ENCODE results near the gene TDRD1. TPM values are rescaled to one million over a fixed set of nuclear protein-coding genes. Genes with fewer than 3 reads are reported as not detected.
A peak's percentile ranks its signal among the peaks of the same experiment; 100 is the strongest.

TDRD1 gene
- total and polyA plus RNA-seq, 10 of the 15 experiments (the other 5 are each of a cell fraction or from before 2014, with no cell fraction given): 0.03 to 0.04 TPM; not detected in 8

DNA sequence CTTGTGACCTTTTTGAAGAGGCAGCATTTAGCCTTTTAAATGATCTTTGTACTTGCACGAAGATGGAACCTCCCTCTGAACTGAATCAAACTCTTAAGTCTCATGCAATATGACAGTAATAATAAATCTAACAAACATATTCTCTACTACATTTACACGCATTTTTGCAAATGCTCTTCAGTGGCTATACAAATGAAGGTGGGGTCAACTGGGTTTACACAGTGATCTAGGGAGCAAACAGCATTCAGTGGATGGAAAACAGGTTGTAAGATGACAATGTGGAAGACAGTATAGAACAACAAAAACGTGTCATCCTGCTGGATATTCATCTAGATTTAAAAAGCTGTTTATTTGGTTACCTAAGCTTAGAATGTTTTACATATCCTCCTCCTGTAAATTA lies 12.7 kb upstream of the TDRD1 start (continued):
- TF ChIP-seq NFYB (IDR thresholded peaks at IDR 0.05; ENCODE audit: insufficient read depth, low read depth, low read length) (no peak), NR2C2 (IDR thresholded peaks at IDR 0.05; ENCODE audit: borderline replicate concordance, control insufficient read depth, insufficient read length, low read depth) (no peak)

DNA sequence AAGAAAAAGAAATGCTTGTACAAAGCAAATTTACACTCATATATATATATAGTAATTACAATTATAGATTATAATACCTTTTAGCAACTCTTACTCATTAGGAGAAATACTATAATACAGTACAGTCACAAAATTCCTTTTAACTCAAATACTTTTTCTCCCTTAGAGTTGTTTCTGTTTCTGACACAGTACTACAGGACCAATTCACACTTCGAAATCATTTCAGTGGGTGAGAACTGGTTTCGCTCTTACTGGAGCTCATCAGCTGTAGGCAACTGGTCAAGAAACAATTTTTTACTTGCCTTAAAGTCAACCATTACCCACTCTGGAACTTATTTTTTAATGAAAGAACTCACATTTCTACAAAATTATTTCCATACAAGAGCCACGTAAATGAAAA lies 11.2 kb upstream of the TDRD1 start:
- POLR2A ChIA-PET: interaction anchor here (0.6 to 0.7 kb wide), 7 partner anchors 9 to 975 kb away, joined by 3 to 6 read pairs (median 4); no protein-coding TSS in a partner anchor
- in situ Hi-C loops (cut with MboI): no loop called here
- RAD21 ChIA-PET (ENCODE audit: unreplicated experiment): interaction anchor here (0.7 kb wide), 1 partner anchor 43 kb away, joined by 4 read pairs; no protein-coding TSS in a partner anchor
- H3K4me1 ChIP-seq (ENCODE audit: control insufficient read depth, insufficient read depth, low read length): peaks cover 8% of the 10 kb centered on the region
- H4K20me1 ChIP-seq (ENCODE audit: control insufficient read depth, insufficient read depth): no peaks in the 10 kb centered on the region
- DNase-seq (ENCODE audit: low read depth, low spot score): no peak
- ATAC-seq: no peak; the same call in 2 of the 3 replicates
- intact Hi-C loops (cut with micrococcal nuclease; ENCODE audit: unreplicated experiment): no loop called here
- CTCF ChIA-PET: no interaction called here
- no peak overlapping the region for H3K27ac ChIP-seq (ENCODE audit: control insufficient read depth, insufficient read depth)
- no peak overlapping the region for H3K4me3 ChIP-seq
- peaks cover 0 to 1% of the 10 kb centered on the region in 2 experiments; a peak in 2 of 4 replicates for H3K36me3 ChIP-seq (ENCODE audit: control insufficient read depth in 2 of 2, insufficient read depth in 2 of 2, low read length in 1 of 2)
- whole genome bisulfite sequencing (ENCODE audit: insufficient coverage, insufficient replicate concordance, low lambda C conversion rate, missing lambda C conversion rate): 46% methylated on average over 3 of the region's 3 CpGs
- no peak overlapping the region for H3K9ac ChIP-seq (ENCODE audit: control insufficient read depth, insufficient read depth, low read length)
- peaks cover 23% of the 10 kb centered on the region for H3K79me2 ChIP-seq (ENCODE audit: control insufficient read depth, insufficient read depth, low read length)
- no peak for TF ChIP-seq CEBPB (IDR thresholded peaks at IDR 0.05; ENCODE audit: borderline replicate concordance in 1 of 2, low read depth in 2 of 2, low read length in 2 of 2)
- TF ChIP-seq, protein P1, sequence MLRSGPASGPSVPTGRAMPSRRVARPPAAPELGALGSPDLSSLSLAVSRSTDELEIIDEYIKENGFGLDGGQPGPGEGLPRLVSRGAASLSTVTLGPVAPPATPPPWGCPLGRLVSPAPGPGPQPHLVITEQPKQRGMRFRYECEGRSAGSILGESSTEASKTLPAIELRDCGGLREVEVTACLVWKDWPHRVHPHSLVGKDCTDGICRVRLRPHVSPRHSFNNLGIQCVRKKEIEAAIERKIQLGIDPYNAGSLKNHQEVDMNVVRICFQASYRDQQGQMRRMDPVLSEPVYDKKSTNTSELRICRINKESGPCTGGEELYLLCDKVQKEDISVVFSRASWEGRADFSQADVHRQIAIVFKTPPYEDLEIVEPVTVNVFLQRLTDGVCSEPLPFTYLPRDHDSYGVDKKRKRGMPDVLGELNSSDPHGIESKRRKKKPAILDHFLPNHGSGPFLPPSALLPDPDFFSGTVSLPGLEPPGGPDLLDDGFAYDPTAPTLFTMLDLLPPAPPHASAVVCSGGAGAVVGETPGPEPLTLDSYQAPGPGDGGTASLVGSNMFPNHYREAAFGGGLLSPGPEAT (IDR thresholded peaks at IDR 0.05; ENCODE audit: low read depth): 0 out of 2 replicates have a peak, but pooled peaks have one; percentile 16
- no peak for TF ChIP-seq IRF4 (IDR thresholded peaks at IDR 0.05; ENCODE audit: low read depth, low read length)
- TF ChIP-seq JUNB (IDR thresholded peaks at IDR 0.05): peak; percentile 30; the same call in 1 of the 2 replicates
- BruUV-seq (replicated peaks): no TSS peak
- no peaks in the 10 kb centered on the region for H3K27me3 ChIP-seq (replicated peaks in 1 of 2; ENCODE audit: control insufficient read depth in 2 of 2, insufficient read depth in 2 of 2, low read length in 1 of 2)
- no peak overlapping the region for H2AFZ ChIP-seq (ENCODE audit: control insufficient read depth, low read depth, low read length)
- no peak for FAIRE-seq
- SMC1A ChIA-PET (ENCODE audit: uncharacterized antibody, unreplicated experiment): interaction anchor here (0.7 to 1.4 kb wide), 2 partner anchors 12 to 338 kb away, joined by 3 to 6 read pairs; no protein-coding TSS in a partner anchor
- no peak overlapping the region for H3K4me2 ChIP-seq (ENCODE audit: control insufficient read depth, insufficient read depth)
- peaks cover 4% of the 10 kb centered on the region for H3K9me3 ChIP-seq (replicated peaks; ENCODE audit: control insufficient read depth, insufficient read depth, low read length)
